BJ (cell line): ENCODE results near the gene MROH7. TPM values are rescaled to one million over a fixed set of nuclear protein-coding genes. Genes with fewer than 3 reads are reported as not detected.

Experiments
- CTCF ChIA-PET: fragments of 350-600 bp; formaldehyde crosslinking; extraction: SDS; loops from one replicate; lab custom pipeline; 2021; ENCODE audit warnings: antibody characterized with exemption, inconsistent platforms; lab: Yijun Ruan, JAX
- POLR2A ChIA-PET: fragments of 300-600 bp; sonication (Branson Sonifier 250); formaldehyde crosslinking; extraction: SDS; loops from one replicate; lab custom pipeline; 2021; ENCODE audit warnings: antibody characterized with exemption; lab: Charles Lee
- DNase-seq: peaks from one replicate; pipeline ENCODE4 v3.0.0-alpha.2; 2011; ENCODE audit warnings: low read depth
- H3K27me3 ChIP-seq: 2 replicates; pipeline ENCODE4 v1.6.0; 2011; ENCODE audit warnings: low read length; ENCODE audit not compliant: control insufficient read depth, insufficient read depth
- H3K36me3 ChIP-seq: 2 replicates; pipeline ENCODE4 v1.5.1; 2011; ENCODE audit warnings: low read length; ENCODE audit not compliant: control insufficient read depth, insufficient read depth
- H3K4me3 ChIP-seq: 2 replicates; pipeline ENCODE4 v1.5.1; 2011; ENCODE audit warnings: low read depth, mild to moderate bottlenecking, control low read depth, low read length
- polyA minus RNA-seq: library from RNA; depleted of rRNA, polyadenylated mRNA; stranded (reverse); fragments of >200 nt; gene quantifications from 2 replicates; pipeline ENCODE4 v1.2.3, GENCODE V29; 2011; rRNA and poly(A)+ RNA removed
- polyA plus RNA-seq: library from polyadenylated mRNA; depleted of rRNA; stranded (reverse); fragments of >200 nt; gene quantifications from 2 replicates; pipeline ENCODE4 v1.2.3, GENCODE V29; 2011; rRNA removed
- TF ChIP-seq, protein P1 (sequence below): IDR thresholded peaks from 2 replicates; pipeline ENCODE4 v1.5.1; 2011; ENCODE audit warnings: low read depth, mild to moderate bottlenecking, control low read depth, inconsistent platforms, low read length, moderate library complexity; ENCODE audit not compliant: insufficient read depth

MROH7 gene
- polyA plus RNA-seq (0.05 and 0.10 TPM in 2 replicates), polyA minus RNA-seq (0.10 and 0.28 TPM in 2 replicates)

- no peak for DNase-seq
- H3K27me3 ChIP-seq, result peaks cover 3% of the 10 kb centered on the region; the same call in 1 of the 2 replicates
- ChIA-PET POLR2A (no interaction called here), CTCF (no interaction called here)
- H3K4me3 ChIP-seq, result no peak within 1 kb of the TSS
- TF ChIP-seq, protein P1, sequence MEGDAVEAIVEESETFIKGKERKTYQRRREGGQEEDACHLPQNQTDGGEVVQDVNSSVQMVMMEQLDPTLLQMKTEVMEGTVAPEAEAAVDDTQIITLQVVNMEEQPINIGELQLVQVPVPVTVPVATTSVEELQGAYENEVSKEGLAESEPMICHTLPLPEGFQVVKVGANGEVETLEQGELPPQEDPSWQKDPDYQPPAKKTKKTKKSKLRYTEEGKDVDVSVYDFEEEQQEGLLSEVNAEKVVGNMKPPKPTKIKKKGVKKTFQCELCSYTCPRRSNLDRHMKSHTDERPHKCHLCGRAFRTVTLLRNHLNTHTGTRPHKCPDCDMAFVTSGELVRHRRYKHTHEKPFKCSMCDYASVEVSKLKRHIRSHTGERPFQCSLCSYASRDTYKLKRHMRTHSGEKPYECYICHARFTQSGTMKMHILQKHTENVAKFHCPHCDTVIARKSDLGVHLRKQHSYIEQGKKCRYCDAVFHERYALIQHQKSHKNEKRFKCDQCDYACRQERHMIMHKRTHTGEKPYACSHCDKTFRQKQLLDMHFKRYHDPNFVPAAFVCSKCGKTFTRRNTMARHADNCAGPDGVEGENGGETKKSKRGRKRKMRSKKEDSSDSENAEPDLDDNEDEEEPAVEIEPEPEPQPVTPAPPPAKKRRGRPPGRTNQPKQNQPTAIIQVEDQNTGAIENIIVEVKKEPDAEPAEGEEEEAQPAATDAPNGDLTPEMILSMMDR, result no peak
- no peaks in the 10 kb centered on the region for H3K36me3 ChIP-seq
Observed at GRCh38 chr1:54640863-54641836, at the start of gene MROH7. TSS of gene MROH7 (plus strand) at chr1:54641786. CDS start at chr1:54652927, 11,141 bp downstream.

GRCh38 chr1:54593571-54594160, 47.9 kb upstream of the MROH7 start:
- no peak for DNase-seq
- no peak overlapping the region for H3K4me3 ChIP-seq
- TF ChIP-seq, protein P1, result no peak

DNA sequence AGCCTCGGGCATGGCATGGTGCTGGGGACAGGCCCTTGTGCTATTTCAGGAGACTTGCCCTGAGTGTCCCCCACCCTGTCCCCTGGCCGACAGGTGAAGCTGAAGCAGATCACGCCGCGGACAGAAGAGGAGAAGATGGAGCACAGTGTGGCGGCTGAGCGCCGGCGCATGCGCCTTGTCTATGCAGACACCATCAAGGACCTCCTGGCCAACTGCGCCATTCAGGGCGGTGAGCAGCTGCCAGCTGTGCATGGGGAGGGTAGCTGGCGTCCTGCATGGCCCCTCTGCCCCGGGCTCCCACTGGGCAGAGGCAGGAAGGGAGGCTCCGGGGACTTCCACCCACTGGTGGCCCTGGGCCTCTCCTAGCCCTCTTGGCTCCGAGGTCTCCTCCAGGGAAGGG, 47.1 kb upstream of the MROH7 start:
- H3K27me3 ChIP-seq, result no peaks in the 10 kb centered on the region
- no peaks in the 10 kb centered on the region for H3K36me3 ChIP-seq
- H3K4me3 ChIP-seq, result no peak overlapping the region
- ChIA-PET POLR2A (no interaction called here), CTCF (no interaction called here)
- DNase-seq, result no peak
- TF ChIP-seq, protein P1, result no peak

More at GRCh38 chr1:54593571-54594160, 47.9 kb upstream of the MROH7 start:
- no peaks in the 10 kb centered on the region for H3K36me3 ChIP-seq
- H3K27me3 ChIP-seq, result no peaks in the 10 kb centered on the region
- ChIA-PET CTCF (no interaction called here), POLR2A (no interaction called here)

GRCh38 chr1:54595956-54596498, 45.6 kb upstream of the MROH7 start:
- TF ChIP-seq, protein P1, result no peak
- no peak overlapping the region for H3K4me3 ChIP-seq
- ChIA-PET POLR2A (no interaction called here), CTCF (no interaction called here)
- no peak for DNase-seq
- no peaks in the 10 kb centered on the region for H3K36me3 ChIP-seq
- H3K27me3 ChIP-seq, result no peaks in the 10 kb centered on the region

DNA sequence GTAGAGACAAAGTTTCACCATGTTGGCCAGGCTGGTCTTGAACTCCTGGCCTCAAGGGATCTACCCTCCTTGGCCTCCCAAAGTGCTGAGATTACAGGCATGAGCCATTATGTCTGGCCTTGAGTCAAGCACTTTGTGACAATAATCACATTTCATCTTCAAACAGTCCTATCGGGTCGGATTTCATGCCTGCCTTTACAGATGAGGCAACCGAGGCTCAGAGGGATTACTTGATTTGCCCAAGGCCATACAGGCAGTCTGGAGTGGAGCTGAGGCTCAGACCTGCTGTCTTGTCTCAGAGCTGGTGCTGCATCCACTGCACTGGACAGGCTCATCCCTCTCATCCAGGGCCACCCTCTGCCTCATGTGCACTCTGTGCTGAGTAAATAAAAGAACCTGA, 44.8 kb upstream of the MROH7 start:
- ChIA-PET POLR2A (no interaction called here), CTCF (no interaction called here)
- Histone ChIP-seq H3K36me3 (no peaks in the 10 kb centered on the region), H3K4me3 (no peak overlapping the region), H3K27me3 (no peaks in the 10 kb centered on the region)
- DNase-seq, result no peak
- TF ChIP-seq, protein P1, result no peak
